ENCODE measurements around the gene ZIC3.

DNA sequence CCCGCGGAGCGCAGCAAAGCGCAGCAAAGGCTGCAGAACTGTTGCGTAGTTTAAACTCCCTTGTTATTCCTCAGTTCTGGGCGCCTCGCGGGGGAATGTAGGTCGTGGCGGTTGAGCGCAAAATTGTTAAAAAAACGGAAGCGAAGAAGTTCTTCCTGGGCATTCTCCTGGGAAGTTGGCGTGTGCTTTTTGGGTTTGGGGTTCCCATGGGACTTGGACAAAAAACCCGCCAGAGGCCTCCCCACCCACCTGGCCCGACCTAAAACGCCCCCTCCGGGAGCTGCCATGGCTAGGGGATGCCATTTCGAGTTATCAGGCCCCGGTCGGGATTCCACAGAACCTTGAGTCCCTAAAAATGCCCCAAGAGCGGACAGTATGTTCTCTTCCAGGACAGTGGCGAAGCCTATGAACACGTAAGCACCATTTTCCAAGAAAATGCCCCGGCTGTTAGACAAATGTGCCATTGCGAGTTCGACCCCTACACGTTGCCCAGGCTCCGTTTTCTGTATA is 8.9 kb downstream of the ZIC3 start:
- no peak for TF ChIP-seq POLR2AphosphoS5 (IDR thresholded peaks at IDR 0.05; ENCODE audit: low read depth)
- TF ChIP-seq CTCF (IDR thresholded peaks at IDR 0.05; ENCODE audit: insufficient read depth, low read length), result no peak
- TF ChIP-seq, protein P1, sequence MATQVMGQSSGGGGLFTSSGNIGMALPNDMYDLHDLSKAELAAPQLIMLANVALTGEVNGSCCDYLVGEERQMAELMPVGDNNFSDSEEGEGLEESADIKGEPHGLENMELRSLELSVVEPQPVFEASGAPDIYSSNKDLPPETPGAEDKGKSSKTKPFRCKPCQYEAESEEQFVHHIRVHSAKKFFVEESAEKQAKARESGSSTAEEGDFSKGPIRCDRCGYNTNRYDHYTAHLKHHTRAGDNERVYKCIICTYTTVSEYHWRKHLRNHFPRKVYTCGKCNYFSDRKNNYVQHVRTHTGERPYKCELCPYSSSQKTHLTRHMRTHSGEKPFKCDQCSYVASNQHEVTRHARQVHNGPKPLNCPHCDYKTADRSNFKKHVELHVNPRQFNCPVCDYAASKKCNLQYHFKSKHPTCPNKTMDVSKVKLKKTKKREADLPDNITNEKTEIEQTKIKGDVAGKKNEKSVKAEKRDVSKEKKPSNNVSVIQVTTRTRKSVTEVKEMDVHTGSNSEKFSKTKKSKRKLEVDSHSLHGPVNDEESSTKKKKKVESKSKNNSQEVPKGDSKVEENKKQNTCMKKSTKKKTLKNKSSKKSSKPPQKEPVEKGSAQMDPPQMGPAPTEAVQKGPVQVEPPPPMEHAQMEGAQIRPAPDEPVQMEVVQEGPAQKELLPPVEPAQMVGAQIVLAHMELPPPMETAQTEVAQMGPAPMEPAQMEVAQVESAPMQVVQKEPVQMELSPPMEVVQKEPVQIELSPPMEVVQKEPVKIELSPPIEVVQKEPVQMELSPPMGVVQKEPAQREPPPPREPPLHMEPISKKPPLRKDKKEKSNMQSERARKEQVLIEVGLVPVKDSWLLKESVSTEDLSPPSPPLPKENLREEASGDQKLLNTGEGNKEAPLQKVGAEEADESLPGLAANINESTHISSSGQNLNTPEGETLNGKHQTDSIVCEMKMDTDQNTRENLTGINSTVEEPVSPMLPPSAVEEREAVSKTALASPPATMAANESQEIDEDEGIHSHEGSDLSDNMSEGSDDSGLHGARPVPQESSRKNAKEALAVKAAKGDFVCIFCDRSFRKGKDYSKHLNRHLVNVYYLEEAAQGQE (IDR thresholded peaks at IDR 0.05; ENCODE audit: insufficient replicate concordance, low read depth), result no peak
- no peak for TF ChIP-seq GABPA (IDR thresholded peaks at IDR 0.05; ENCODE audit: low read depth)

Measured in HL-60 (cell line).